Upper lobe of right lung (tissue), 1 donor: Measurements from ENCODE around the gene DUSP18. TPM values are rescaled to one million over a fixed set of nuclear protein-coding genes. Genes with fewer than 3 reads are reported as not detected.

Experiments used
- ATAC-seq: fragments of 200-7000 bp; cut with Tn5 transposase; one replicate; pipeline ENCODE4 v1.9.1; 2020; ENCODE audit warnings: mild to moderate bottlenecking, moderate library complexity
- DNase-seq: peaks from one replicate; pipeline ENCODE4 v3.0.0-alpha.2; 2020
- H3K27ac ChIP-seq: fragments of 200-600 bp; one replicate; pipeline ENCODE4 v1.8.0; 2022
- H3K27me3 ChIP-seq: fragments of 200-600 bp; one replicate; pipeline ENCODE4 v1.8.0; 2022; ENCODE audit warnings: mild to moderate bottlenecking
- H3K36me3 ChIP-seq: fragments of 200-600 bp; one replicate; pipeline ENCODE4 v1.8.0; 2022
- H3K4me1 ChIP-seq: fragments of 200-600 bp; one replicate; pipeline ENCODE4 v1.8.0; 2022
- H3K4me3 ChIP-seq: fragments of 200-600 bp; one replicate; pipeline ENCODE4 v1.8.0; 2022; ENCODE audit warnings: mild to moderate bottlenecking
- H3K9me3 ChIP-seq: fragments of 200-600 bp; one replicate; pipeline ENCODE4 v1.8.0; 2022
- intact Hi-C: fragments of 100-400 bp; cut with DNase I; formaldehyde crosslinking; loops from one replicate; pipeline ENCODE4 v1.11.0; 2022
- total RNA-seq: library from RNA; stranded (reverse); fragmentation: NEBNext Ultra II Directional; extraction: Animal tissue kit (Norgen Biotek cat#: 25700); gene quantifications from one replicate; pipeline ENCODE4 v1.2.1, GENCODE V29; 2021
- TF ChIP-seq, protein P1 (sequence below): fragments of 200-600 bp; IDR thresholded peaks from one replicate; pipeline ENCODE4 v1.8.0; 2022; ENCODE audit warnings: antibody characterized with exemption
- donor health status: DM: no; HTN: yes; CAD: no; lungs with severe emphysema.

Gene DUSP18
- total RNA-seq, 1 donor from 2014 or later = 19.3 TPM

DNA sequence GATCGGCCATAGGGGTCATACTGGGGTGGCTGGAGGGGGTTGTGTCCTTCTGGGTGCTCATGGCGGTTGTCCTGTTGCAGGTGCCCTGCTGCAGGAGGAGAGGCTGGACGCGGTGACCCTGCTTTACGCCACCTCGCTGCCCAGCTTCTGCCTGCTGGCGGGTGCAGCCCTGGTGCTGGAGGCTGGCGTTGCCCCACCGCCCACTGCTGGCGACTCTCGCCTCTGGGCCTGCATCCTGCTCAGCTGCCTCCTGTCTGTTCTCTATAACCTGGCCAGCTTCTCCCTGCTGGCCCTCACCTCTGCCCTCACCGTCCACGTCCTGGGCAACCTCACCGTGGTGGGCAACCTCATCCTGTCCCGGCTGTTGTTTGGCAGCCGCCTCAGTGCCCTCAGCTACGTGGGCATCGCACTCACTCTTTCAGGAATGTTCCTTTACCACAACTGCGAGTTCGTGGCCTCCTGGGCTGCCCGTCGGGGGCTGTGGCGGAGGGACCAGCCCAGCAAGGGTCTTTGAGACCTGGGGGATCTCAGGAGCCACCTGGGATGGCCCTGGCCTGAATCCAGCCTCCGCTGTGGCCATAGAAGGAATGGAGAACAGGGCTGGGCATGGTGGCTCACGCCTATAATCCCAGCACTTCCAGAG is 21.0 kb downstream of the DUSP18 start:
- no peaks in the 10 kb centered on the region for H3K9me3 ChIP-seq
- TF ChIP-seq, protein P1, sequence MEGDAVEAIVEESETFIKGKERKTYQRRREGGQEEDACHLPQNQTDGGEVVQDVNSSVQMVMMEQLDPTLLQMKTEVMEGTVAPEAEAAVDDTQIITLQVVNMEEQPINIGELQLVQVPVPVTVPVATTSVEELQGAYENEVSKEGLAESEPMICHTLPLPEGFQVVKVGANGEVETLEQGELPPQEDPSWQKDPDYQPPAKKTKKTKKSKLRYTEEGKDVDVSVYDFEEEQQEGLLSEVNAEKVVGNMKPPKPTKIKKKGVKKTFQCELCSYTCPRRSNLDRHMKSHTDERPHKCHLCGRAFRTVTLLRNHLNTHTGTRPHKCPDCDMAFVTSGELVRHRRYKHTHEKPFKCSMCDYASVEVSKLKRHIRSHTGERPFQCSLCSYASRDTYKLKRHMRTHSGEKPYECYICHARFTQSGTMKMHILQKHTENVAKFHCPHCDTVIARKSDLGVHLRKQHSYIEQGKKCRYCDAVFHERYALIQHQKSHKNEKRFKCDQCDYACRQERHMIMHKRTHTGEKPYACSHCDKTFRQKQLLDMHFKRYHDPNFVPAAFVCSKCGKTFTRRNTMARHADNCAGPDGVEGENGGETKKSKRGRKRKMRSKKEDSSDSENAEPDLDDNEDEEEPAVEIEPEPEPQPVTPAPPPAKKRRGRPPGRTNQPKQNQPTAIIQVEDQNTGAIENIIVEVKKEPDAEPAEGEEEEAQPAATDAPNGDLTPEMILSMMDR = no peak
- no peak overlapping the region for H3K27ac ChIP-seq
- no peaks in the 10 kb centered on the region for H3K4me1 ChIP-seq
- no peaks in the 10 kb centered on the region for H3K36me3 ChIP-seq
- ATAC-seq (no peak), DNase-seq (no peak)
- no peak overlapping the region for H3K4me3 ChIP-seq
- no peaks in the 10 kb centered on the region for H3K27me3 ChIP-seq
- intact Hi-C loops = no loop called here

DNA sequence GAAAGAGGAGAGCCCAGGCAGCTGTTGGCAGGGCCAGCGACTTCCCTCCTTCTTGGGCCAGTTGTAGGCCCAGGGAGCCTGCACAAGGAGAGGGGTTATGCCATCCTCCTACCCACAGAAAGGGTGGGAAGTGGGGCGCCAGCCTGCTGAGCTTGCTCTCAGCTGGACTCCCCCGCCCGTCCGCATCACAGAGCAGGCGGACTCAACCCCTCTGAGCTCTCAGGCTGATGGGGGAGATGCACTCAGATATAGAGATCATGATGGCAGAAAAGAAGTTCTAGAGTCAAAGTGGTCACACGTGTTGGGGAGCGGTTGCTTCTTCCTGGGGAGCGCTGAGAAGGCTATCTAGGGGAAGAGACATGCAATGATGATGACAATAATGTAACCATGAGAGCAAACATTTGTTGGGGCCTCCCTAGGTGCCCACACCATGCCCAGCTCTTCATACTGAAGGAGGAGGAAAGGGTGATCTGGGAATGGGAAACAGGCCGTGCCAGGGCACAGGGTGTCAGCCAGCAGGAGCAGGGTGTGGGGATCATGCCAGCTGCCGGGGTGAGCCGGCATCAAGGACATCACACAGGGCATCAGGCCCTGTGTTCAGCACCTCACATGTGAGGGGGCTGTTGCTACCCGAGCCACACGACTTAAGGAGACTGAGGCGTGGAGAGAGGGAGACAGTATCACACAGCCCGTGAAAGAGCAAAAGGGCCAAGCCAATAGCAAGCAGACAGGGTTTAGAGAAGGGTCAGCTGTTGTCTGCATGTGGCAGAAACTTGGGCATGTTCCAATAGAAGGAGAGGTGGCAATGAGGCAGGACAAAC is 24.4 kb downstream of the DUSP18 start:
- Histone ChIP-seq H3K27ac (no peak overlapping the region), H3K4me3 (no peak overlapping the region), H3K4me1 (no peaks in the 10 kb centered on the region), H3K27me3 (no peaks in the 10 kb centered on the region), H3K9me3 (no peaks in the 10 kb centered on the region), H3K36me3 (no peaks in the 10 kb centered on the region)
- ATAC-seq (no peak), DNase-seq (no peak)
- TF ChIP-seq, protein P1 = no peak
- intact Hi-C loops = no loop called here

DNA sequence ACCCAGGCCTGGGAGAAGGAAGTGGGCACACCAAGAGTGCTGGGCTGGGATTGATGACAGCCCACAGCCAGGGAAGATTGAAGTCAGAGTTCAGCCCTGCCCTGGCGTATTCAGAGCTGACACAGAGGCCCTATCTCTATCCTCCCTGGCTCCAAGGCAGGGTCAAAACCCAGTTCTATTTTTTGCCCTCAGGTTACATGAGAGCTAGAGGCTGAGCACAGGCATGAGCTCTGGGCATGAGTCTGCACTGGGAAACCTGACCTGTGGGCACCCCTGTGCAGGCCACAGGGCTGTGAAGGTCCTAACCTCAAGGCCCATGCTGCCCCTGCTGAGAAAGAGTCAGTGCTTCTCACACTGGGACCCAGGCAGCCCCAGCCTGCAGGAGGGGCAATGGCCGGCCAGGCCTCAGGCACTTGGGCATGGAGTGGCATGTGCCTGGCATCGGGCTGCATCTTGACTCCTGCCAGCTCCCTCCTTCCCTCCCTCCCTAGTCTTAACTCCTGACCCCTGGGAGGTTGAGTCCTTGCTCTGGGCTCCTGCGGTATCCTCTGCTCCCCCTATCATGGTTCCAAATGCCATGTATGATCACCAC is 26.7 kb downstream of the DUSP18 start:
- H3K27me3 ChIP-seq = no peaks in the 10 kb centered on the region
- H3K27ac ChIP-seq = no peak overlapping the region
- TF ChIP-seq, protein P1 = no peak
- no peak for ATAC-seq
- no peak overlapping the region for H3K4me3 ChIP-seq
- DNase-seq = no peak
- no peaks in the 10 kb centered on the region for H3K36me3 ChIP-seq
- intact Hi-C loops = no loop called here
- peaks cover 19% of the 10 kb centered on the region for H3K4me1 ChIP-seq
- H3K9me3 ChIP-seq = no peaks in the 10 kb centered on the region

DNA sequence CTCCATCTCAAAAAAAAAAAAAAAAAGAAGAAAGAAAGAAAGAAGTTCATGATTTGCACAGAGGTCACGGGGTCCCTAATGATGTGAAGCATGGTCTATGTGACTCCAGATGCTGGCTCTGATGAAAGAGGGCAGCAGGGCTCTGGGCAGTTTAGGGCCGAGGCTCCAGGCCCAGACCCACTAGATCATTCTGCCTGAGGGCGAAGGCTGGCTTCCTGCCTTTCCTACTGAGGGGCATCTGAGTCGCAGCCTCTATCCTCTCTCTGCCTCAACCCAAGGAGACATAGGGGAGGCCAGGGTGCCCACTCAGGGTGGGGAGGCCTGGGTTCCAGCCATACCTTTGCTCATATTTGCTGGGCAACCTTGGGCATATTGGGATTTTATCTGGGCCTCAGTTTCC is 27.3 kb downstream of the DUSP18 start:
- intact Hi-C loops = no loop called here
- Histone ChIP-seq H3K4me1 (peaks cover 20% of the 10 kb centered on the region), H3K4me3 (no peak overlapping the region), H3K27me3 (no peaks in the 10 kb centered on the region), H3K36me3 (no peaks in the 10 kb centered on the region), H3K9me3 (no peaks in the 10 kb centered on the region), H3K27ac (no peak overlapping the region)
- TF ChIP-seq, protein P1 = no peak
- no peak for ATAC-seq
- DNase-seq = no peak

DNA sequence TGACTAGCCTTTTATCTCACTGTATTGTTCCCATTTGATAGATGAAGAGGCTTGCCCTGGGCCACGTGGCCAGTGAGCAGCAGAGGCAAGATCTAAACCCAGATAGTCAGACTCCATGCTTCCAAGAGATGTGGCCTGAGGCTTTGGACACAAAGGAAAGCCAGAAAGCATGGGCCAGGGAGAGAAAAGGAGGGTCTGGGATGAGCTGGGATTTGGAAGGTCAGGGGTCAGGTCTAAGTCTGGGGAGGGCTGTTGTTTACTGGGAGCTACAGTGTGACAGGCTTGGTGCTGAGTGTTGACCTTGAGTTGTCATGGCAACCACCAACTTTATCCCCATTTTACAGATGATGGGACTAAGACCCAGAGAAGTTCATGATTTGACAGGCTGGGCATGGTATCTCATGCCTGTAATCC is 30.0 kb downstream of the DUSP18 start:
- Histone ChIP-seq H3K36me3 (no peaks in the 10 kb centered on the region), H3K4me3 (no peak overlapping the region), H3K4me1 (peaks cover 24% of the 10 kb centered on the region), H3K27me3 (no peaks in the 10 kb centered on the region), H3K27ac (no peak overlapping the region), H3K9me3 (no peaks in the 10 kb centered on the region)
- DNase-seq = no peak
- intact Hi-C loops = no loop called here
- TF ChIP-seq, protein P1 = no peak
- no peak for ATAC-seq
